Islet of Langerhans (tissue), 1 donor: ENCODE data around the gene TBCB.
"Not testable (repeated sequence)": the region's sequence is repeated elsewhere in the genome, so short reads cannot be mapped to it uniquely, and the experiment has no call there.

Source experiments
- FAIRE-seq: peaks from one replicate; lab custom pipeline; 2011; peaks lifted over from hg19 to GRCh38; lab: Jason Lieb, UNC

TBCB gene

GRCh38 chr19:36173846-36174245, 58.6 kb downstream of the TBCB start:
- not testable (repeated sequence) for FAIRE-seq
